NCI-H82 treated with DMSO at 0.1 percent for 48 hours (cell line): Measurements from ENCODE around the gene CEL.
"Not testable (repeated sequence)": the region's sequence is repeated elsewhere in the genome, so short reads cannot be mapped to it uniquely, and the experiment has no call there.

Source experiments
- DNase-seq: peaks from one replicate; lab custom pipeline; 2025; ENCODE audit not compliant: unreplicated experiment; lab: John Stamatoyannopoulos, UW

Gene CEL

DNA sequence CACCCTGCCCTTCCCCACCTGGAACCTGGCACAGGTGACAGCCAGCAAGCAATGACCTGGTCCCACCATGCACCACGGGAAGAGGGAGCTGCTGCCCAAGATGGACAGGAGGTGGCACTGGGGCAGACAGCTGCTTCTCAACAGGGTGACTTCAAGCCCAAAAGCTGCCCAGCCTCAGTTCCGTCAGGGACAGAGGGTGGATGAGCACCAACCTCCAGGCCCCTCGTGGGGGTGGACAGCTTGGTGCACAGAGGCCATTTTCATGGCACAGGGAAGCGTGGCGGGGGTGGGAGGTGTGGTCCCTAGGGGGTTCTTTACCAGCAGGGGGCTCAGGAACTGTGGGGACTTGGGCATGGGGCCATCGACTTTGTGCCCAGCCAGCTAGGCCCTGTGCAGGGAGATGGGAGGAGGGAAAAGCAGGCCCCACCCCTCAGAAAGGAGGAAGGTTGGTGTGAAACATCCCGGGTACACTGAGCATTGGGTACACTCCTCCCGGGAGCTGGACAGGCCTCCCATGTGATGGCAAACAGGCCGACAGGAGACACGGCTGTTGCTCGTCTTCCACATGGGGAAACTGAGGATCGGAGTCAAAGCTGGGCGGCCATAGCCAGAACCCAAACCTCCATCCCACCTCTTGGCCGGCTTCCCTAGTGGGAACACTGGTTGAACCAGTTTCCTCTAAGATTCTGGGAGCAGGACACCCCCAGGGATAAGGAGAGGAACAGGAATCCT lies 1.9 kb downstream of the CEL start:
- DNase-seq: no peak

GRCh38 chr9:133064241-133065069 lies 2.7 kb downstream of the CEL start:
- no peak for DNase-seq

GRCh38 chr9:133065070-133065388 lies 3.2 kb downstream of the CEL start:
- DNase-seq: no peak

- DNase-seq: no peak
Measured at GRCh38 chr9:133066181-133066983, 4.6 kb downstream of the CEL start.

- no peak for DNase-seq
Measured at GRCh38 chr9:133067006-133067405, 5.2 kb downstream of the CEL start.

DNA sequence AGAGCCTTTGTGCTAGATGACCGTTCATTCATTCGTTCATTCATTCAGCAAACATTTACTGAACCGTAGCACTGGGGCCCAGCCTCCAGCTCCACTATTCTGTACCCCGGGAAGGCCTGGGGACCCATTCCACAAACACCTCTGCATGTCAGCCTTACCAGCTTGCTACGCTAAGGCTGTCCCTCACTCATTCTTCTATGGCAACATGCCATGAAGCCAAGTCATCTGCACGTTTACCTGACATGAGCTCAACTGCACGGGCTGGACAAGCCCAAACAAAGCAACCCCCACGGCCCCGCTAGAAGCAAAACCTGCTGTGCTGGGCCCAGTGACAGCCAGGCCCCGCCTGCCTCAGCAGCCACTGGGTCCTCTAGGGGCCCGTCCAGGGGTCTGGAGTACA lies 6.0 kb downstream of the CEL start:
- DNase-seq: no peak

- DNase-seq: not testable (repeated sequence)
Measured at GRCh38 chr9:133068431-133068830, 6.7 kb downstream of the CEL start.

DNA sequence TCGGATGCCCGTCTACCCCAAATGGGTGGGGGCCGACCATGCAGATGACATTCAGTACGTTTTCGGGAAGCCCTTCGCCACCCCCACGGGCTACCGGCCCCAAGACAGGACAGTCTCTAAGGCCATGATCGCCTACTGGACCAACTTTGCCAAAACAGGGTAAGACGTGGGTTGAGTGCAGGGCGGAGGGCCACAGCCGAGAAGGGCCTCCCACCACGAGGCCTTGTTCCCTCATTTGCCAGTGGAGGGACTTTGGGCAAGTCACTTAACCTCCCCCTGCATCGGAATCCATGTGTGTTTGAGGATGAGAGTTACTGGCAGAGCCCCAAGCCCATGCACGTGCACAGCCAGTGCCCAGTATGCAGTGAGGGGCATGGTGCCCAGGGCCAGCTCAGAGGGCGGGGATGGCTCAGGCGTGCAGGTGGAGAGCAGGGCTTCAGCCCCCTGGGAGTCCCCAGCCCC lies 8.8 kb downstream of the CEL start:
- not testable (repeated sequence) for DNase-seq

GRCh38 chr9:133070985-133071384 lies 9.2 kb downstream of the CEL start:
- DNase-seq: not testable (repeated sequence)

GRCh38 chr9:133071484-133072150 lies 9.8 kb downstream of the CEL start:
- no peak for DNase-seq

GRCh38 chr9:133072210-133072609 lies 10.4 kb downstream of the CEL start:
- not testable (repeated sequence) for DNase-seq

DNA sequence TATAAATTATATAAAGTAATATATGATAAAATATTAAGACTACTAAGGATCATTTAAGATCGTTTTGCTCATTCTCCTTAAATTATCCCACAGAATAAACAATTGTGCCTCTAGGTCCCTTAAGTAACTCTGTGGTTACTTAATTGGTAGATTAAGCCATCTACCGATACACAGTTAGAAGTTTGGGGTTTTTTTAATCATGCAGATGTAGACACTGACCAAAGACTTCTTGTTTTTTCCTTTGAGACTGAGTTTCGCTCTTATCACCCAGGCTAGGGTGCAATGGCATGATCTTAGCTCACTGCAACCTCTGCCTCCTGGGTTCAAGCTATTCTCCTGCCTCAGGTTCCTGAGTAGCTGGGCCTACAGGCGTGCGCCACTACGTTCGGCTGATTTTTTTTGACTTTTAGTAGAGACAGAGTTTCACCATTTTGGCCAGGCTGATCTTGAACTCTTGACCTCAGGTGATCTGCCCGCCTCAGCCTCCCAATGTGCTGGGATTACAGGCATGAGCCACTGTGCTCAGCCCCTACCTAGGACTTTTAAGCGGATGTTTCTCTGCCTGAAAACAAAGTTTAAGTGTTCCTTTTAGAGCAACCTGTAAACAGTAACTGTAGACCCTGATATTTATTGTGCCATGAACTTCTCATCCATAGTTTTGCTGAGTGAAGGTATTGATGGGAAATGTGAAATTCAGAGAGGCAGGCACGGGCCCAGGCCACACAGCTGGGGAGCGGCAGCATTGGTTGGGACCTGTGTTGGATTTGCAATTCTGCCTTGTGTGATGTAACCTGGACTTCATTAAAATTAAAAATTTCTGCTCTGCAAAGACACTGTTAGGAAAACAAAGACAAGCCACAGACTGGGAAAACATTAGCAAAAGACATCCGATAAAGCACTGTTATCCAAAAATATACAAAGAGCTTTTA lies 11.6 kb downstream of the CEL start:
- no peak for DNase-seq

DNA sequence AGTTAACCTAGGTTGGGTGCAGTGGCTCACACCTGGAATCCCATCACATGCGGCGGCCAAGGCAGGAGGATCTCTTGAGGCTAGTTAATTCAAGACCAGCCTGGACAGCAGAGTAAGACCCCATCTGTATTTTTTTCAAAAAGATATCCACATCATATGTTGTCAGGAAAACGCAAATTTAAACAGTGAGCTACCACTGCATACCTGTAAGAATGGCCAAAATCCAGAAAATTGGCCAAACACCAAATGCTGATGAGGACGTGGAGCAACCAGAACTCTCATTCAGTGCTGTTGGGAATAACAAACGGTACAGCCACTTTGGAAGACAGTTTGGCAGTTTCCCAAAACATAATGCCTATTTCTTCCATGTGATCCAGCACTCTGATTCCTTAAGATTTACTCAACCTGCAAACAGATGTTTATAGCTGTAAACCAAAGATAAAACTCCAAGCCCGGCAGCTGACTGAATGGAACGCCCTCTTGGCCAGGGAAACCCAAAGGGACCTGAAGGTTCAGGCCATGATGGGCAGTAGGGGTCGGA lies 12.4 kb downstream of the CEL start:
- DNase-seq: no peak

DNA sequence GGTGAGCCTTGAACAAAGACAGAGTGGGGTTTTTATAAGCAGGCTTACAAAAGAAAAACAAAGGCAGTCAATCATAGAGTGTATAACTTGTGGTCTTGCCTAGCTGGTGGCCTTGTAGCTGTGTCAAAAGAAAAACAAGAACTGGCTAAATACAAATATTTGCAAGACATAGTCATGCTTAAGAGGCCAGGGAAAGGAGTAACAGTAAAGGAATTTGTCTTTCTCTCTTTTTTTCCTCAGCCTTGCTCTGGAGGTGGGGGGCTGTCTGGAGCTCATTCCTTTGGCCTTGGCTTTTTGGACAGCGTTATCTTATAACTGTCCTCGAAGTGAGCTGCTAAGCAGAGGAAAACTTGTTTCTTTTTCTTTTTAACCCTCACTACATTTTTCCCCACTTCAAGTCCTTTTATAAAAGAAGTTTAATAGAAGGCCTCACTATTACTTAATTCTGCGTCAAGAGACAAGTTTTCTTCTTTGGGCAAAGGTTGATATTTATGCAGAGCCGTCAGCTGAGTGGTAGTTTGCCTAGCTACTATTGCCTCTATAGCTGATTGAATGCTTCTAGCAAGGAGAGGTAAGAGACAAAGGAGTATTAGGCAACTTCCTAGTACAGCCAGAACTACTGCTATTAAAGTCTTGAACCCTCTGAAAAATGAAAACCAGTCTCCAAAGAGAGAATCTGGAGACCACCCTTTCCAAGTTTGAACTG lies 14.3 kb downstream of the CEL start:
- no peak for DNase-seq

GRCh38 chr9:133076691-133077090 lies 14.9 kb downstream of the CEL start:
- DNase-seq: no peak

DNA sequence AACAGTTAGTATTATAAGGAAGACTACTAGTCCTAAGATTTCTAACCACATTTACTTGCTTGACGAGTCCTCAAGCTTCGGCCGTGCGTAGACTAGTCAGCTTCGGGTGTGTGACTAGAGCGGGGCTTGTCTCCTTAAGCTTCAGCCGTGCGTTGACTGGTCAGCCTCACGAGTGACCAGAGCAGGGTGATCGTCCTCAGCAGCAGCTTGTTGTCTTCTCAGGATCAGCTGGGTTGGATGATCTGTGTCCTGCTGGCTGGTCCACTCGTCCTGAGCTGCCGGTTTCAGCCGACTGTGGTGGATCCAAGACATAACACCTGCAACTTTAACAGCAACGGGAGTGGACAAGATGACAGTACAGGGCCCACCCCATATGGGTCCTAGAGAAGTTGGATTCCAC lies 16.7 kb downstream of the CEL start:
- no peak for DNase-seq

DNA sequence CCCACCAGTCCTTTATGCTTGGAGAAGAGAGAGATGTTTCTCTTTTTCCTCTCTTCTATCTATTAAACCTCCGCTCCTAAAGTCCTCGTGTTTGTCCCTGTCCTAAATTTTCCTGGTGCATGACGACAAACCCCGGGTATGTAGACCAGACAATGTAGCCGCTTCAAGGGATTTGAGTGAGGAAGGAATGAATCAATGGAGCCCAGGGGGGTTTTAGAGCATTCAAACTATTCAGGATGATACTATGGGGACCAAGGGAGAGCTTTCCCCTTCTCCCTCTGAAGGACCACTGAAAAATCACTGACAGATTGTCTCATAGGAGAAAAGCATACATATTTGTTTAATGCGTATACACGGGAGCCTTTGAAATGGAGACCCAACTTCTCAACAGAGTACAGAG lies 18.4 kb downstream of the CEL start:
- DNase-seq: no peak

- DNase-seq: not testable (repeated sequence)
Measured at GRCh38 chr9:133080786-133081779, 19.3 kb downstream of the CEL start.
